GM19438 (cell line): Measurements from ENCODE around the gene ZNF492.
"Not testable (repeated sequence)": the region's sequence is repeated elsewhere in the genome, so short reads cannot be mapped to it uniquely, and the experiment has no call there.

Experiments used
- ATAC-seq: cut with Tn5 transposase; IDR thresholded peaks from one replicate; pipeline ENCODE4 v1.9.1; 2021; ENCODE audit warnings: low read depth; ENCODE audit not compliant: unreplicated experiment

The ZNF492 gene

DNA sequence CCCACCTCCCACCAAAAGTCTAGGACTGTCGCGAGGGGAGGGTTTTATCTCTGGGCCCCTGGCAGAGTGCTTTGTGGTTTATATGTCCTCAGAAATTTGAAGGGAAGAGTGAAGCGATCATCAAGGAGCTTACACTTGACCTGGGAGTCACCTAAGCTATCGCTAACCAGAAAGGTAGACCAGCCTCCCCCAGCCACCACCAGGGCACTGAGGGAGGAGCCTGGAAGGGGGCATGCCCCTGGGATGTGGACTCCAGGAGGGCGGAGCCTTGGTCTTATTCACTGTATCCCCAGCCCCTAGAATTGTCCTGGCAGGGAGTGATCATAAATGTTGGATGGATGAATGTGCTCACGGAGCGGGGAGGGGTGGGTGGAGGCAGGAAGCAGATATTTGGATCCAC, 16.9 kb upstream of the ZNF492 start:
- ATAC-seq = not testable (repeated sequence)

- no peak for ATAC-seq
Measured at GRCh38 chr19:22617614-22618320, 16.4 kb upstream of the ZNF492 start.

DNA sequence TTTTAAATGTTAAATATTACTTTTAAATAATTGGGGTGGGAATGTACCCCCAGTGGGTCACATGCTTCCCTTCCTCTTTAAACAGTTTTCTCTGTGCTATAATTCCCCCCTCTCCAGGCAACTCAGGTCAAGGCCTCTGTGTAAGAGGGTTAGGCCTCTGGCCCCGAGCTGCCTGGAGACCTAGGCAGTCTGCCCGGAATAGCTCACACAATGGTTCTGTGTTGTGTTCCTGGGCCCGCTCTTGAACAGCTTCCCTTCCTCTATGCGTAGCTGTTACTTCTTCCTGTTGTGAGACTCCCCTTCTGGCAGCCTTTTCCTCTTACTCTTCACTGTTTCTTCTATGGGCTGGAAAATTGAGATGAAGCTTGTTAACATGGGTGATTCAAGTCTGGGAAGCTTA, 14.8 kb upstream of the ZNF492 start:
- ATAC-seq = no peak

DNA sequence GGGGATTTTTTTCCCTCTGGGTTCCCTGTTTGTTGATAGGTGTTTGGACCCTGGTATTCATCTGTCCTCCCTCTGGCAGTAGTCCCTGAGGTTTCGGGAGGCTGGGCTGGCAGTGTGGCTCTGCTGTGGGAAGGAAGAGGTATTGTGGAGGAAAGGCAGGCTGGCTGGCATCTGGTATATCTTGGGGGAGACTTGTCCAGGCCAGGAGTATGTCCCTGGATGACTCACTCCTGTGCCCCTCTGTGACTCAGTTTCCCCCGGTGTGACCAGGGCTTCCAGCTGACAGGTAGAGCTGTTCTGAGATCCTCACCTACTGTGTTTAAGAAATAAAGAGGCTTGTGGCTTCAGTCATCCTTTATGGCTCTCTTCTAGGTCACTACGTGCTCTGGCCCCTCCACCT, 14.2 kb upstream of the ZNF492 start:
- ATAC-seq = no peak

- ATAC-seq = no peak
Measured at GRCh38 chr19:22620401-22620800, 13.7 kb upstream of the ZNF492 start.

- ATAC-seq = no peak
Measured at GRCh38 chr19:22620912-22621311, 13.2 kb upstream of the ZNF492 start.

DNA sequence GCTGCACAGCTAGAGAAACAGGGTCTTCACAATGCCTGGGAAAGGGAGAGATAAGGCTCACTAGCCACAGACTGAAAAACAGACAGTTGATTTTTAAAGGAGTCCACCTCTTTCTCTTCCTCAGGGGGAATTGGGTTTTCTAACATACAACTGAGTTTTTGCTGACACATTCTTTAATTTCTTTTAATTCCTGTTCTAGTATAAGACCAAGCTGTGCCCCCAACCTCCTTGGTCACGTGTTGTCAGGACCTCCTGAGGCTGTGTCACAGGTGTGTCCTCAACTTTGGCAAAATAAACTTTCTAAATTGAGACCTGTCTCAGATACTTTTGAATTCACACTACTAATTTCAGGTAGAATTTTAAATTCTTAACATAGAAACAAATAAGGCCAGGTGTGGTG, 12.1 kb upstream of the ZNF492 start:
- ATAC-seq = no peak

DNA sequence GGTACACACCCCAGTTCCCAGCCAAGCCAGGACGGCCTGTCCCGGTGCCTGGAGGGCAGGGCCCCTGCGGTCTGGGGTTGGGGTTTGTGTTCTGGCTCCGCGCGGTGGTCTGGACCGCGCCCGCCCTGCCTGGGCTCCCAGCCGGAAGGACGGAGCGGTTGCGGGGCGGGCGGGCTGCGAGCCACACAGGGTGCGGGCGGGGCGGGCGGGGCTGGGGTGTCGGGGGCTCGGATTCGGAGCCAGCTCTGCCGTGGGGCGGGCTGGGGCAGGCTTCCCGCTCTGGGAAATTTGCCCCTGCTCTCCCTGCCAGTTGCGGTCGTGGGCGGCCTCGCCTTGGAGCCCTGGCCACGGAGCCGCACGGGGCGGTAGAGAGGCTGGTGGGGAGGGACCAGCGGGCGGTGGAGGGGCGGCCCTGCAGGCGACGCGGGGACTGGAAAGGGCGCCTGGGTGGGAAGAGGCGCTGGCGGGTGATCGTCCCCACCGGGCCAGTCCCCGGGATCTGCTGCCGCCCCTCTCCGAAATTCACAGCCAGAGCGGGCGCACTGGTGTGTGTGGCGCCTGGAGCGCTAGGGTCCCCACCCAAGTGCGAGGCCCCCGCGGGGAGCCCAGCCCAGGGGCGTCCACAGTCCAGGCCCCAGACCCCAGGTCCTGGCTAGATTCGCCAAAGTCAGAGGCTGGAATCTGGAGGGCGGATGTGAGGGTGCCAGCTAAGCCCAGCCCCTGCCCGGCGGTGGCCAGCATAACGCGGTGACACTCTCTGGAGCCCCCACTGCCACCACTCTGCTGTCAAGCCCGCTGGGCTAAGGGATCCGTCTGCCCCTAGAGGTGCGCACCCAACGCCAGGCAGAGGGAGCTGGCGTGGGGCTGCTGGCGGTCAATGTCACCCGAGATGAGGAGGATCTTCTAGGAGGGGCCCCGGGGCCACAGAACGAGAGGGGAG, 11.0 kb upstream of the ZNF492 start:
- no peak for ATAC-seq

GRCh38 chr19:22623841-22624221, 10.3 kb upstream of the ZNF492 start:
- no peak for ATAC-seq

- ATAC-seq = no peak
Measured at GRCh38 chr19:22625266-22626035, 8.7 kb upstream of the ZNF492 start.

GRCh38 chr19:22627526-22627925, 6.6 kb upstream of the ZNF492 start:
- ATAC-seq = no peak

- ATAC-seq = no peak
Measured at GRCh38 chr19:22628401-22628800, 5.7 kb upstream of the ZNF492 start.

DNA sequence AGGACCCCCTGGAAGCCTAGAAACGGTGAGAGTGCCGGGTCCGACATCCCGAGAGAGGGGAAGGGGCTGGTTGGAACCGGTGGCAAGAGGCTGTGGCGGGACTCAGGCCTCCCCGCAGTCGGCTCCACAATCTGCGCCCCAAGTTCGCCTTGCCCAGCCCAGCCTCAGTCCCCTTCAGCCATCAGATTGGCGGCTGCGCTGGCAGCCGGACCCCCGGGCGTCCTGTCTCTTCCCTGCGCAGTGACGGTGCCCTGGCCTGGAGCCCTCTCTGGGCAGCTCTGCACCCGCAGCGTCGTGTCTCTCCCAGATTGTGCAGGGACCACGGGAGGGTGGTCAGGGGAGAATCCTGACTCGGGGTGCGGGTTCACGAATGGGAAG, 315 bp downstream of the ZNF492 start:
- ATAC-seq = no peak

- ATAC-seq = not testable (repeated sequence)
Measured at GRCh38 chr19:22685493-22685892, 51.4 kb downstream of the ZNF492 start.

DNA sequence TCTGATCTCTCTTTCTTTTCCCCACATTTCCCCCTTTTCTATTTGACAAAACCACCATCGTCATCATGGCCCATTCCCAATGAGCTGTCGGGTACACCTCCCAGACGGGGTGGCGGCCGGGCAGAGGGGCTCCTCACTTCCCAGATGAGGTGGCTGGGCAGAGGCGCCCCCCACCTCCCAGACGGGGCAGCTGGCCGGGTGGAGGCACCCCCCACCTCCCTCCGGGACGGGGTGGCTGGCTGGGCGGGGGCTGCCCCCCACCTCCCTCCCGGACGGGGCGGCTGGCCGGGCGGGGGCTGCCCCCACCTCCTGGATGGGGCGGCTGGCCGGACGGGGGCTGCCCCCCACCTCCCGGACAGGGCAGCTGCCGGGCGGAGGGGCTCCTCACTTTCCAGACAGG, 68.5 kb downstream of the ZNF492 start:
- ATAC-seq = not testable (repeated sequence)

- ATAC-seq = not testable (repeated sequence)
Measured at GRCh38 chr19:22703096-22703495, 69.0 kb downstream of the ZNF492 start.

DNA sequence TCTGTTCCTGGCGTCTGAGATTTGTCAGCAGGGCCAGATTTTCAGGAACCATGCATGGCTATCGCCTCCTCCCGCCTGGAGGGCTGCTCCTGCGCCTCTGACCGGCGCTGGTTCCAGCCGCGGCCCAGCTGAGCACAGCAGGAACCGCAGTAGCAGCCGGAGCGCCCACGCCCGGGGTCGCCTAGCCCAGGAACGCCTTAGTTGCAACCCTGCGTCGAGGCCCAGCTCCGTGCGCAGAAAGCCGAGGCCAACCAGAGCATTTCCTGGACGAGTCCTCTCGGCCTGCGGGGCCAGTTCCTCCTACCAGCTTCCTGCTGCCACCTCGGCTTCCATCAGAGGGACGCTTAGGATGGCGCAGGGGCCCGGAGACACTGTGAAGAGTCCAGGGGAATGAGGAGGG, 74.9 kb downstream of the ZNF492 start:
- no peak for ATAC-seq
